Hepatic stellate cell (primary cell): ENCODE results near the gene GNAL.

Experiments used
- DNase-seq: peaks from one replicate; pipeline ENCODE4 v3.0.0; 2011; ENCODE audit warnings: low spot score

Gene GNAL

GRCh38 chr18:11808001-11808855, 119.2 kb downstream of the GNAL start:
- DNase-seq: peak; percentile 36

- no peak for DNase-seq
These were observed 120.8 kb downstream of the GNAL start for GRCh38 chr18:11809895-11810294.

- DNase-seq: no peak
These were observed 121.3 kb downstream of the GNAL start for GRCh38 chr18:11810379-11810778.

- DNase-seq: no peak
These were observed 121.9 kb downstream of the GNAL start for GRCh38 chr18:11811009-11811408.

GRCh38 chr18:11817229-11817628, 128.2 kb downstream of the GNAL start:
- no peak for DNase-seq

- no peak for DNase-seq
These were observed 129.6 kb downstream of the GNAL start for GRCh38 chr18:11818486-11819203.

- no peak for DNase-seq
These were observed 130.9 kb downstream of the GNAL start for GRCh38 chr18:11819938-11820337.

- DNase-seq: no peak
These were observed 131.6 kb downstream of the GNAL start for GRCh38 chr18:11820697-11821096.

- no peak for DNase-seq
These were observed 132.1 kb downstream of the GNAL start for GRCh38 chr18:11821208-11821607.

- DNase-seq: no peak
These were observed 132.7 kb downstream of the GNAL start for GRCh38 chr18:11821643-11822237.

- no peak for DNase-seq
These were observed 134.5 kb downstream of the GNAL start for GRCh38 chr18:11823545-11823944.

- no peak for DNase-seq
These were observed 137.8 kb downstream of the GNAL start for GRCh38 chr18:11826836-11827235.

- no peak for DNase-seq
These were observed 139.8 kb downstream of the GNAL start for GRCh38 chr18:11828786-11829432.

- DNase-seq: no peak
These were observed 141.5 kb downstream of the GNAL start for GRCh38 chr18:11830585-11830984.

GRCh38 chr18:11831921-11832320, 142.9 kb downstream of the GNAL start:
- no peak for DNase-seq

GRCh38 chr18:11834772-11835171, 145.7 kb downstream of the GNAL start:
- DNase-seq: no peak

GRCh38 chr18:11839556-11839955, 150.5 kb downstream of the GNAL start:
- DNase-seq: no peak

- no peak for DNase-seq
These were observed 151.4 kb downstream of the GNAL start for GRCh38 chr18:11840493-11840892.

- no peak for DNase-seq
These were observed 153.5 kb downstream of the GNAL start for GRCh38 chr18:11842562-11842961.

- DNase-seq: no peak
These were observed 155.4 kb downstream of the GNAL start for GRCh38 chr18:11844436-11844835.

- DNase-seq: no peak
These were observed 156.6 kb downstream of the GNAL start for GRCh38 chr18:11845654-11846053.

- no peak for DNase-seq
These were observed 158.7 kb downstream of the GNAL start for GRCh38 chr18:11847811-11848210.

GRCh38 chr18:11849279-11849678, 160.2 kb downstream of the GNAL start:
- no peak for DNase-seq
